SIG-M5 treated with dmso at 0.1 percent for 504 hours (cell line): ENCODE results near the gene TSHZ2.

Source experiments
- DNase-seq: peaks from one replicate; lab custom pipeline; 2025; ENCODE audit not compliant: unreplicated experiment; lab: John Stamatoyannopoulos, UW

TSHZ2 gene

GRCh38 chr20:53332022-53332837 is 360.1 kb downstream of the TSHZ2 start:
- no peak for DNase-seq

- DNase-seq = no peak
Observed at GRCh38 chr20:53334861-53335260, 362.7 kb downstream of the TSHZ2 start.

- DNase-seq = no peak
Observed at GRCh38 chr20:53335555-53335954, 363.4 kb downstream of the TSHZ2 start.

- peak; percentile 17 for DNase-seq
Observed at GRCh38 chr20:53336892-53337291, 364.7 kb downstream of the TSHZ2 start.

GRCh38 chr20:53337390-53338101 is 365.4 kb downstream of the TSHZ2 start:
- no peak for DNase-seq

- no peak for DNase-seq
Observed at GRCh38 chr20:53338716-53339115, 366.6 kb downstream of the TSHZ2 start.

GRCh38 chr20:53342429-53342828 is 370.3 kb downstream of the TSHZ2 start:
- DNase-seq = no peak

GRCh38 chr20:53343448-53343847 is 371.3 kb downstream of the TSHZ2 start:
- DNase-seq = no peak

- DNase-seq = no peak
Observed at GRCh38 chr20:53344891-53345290, 372.7 kb downstream of the TSHZ2 start.

GRCh38 chr20:53345536-53346334 is 373.6 kb downstream of the TSHZ2 start:
- no peak for DNase-seq

GRCh38 chr20:53346335-53346648 is 374.1 kb downstream of the TSHZ2 start:
- peak; percentile 36 for DNase-seq

GRCh38 chr20:53349730-53350129 is 377.6 kb downstream of the TSHZ2 start:
- DNase-seq = no peak

- no peak for DNase-seq
Observed at GRCh38 chr20:53352727-53353440, 380.7 kb downstream of the TSHZ2 start.

- no peak for DNase-seq
Observed at GRCh38 chr20:53354314-53354713, 382.2 kb downstream of the TSHZ2 start.

- DNase-seq = no peak
Observed at GRCh38 chr20:53355790-53356189, 383.6 kb downstream of the TSHZ2 start.

GRCh38 chr20:53359425-53359824 is 387.3 kb downstream of the TSHZ2 start:
- DNase-seq = no peak

- no peak for DNase-seq
Observed at GRCh38 chr20:53360852-53361251, 388.7 kb downstream of the TSHZ2 start.

GRCh38 chr20:53362736-53363135 is 390.6 kb downstream of the TSHZ2 start:
- DNase-seq = no peak

- DNase-seq = no peak
Observed at GRCh38 chr20:53364646-53365045, 392.5 kb downstream of the TSHZ2 start.

- DNase-seq = no peak
Observed at GRCh38 chr20:53365076-53365475, 392.9 kb downstream of the TSHZ2 start.

- no peak for DNase-seq
Observed at GRCh38 chr20:53365539-53366075, 393.4 kb downstream of the TSHZ2 start.
